Measurements from ENCODE around the gene ZIC2. TPM values are rescaled to one million over a fixed set of nuclear protein-coding genes. Genes with fewer than 3 reads are reported as not detected.
"Not testable (repeated sequence)": the region's sequence is repeated elsewhere in the genome, so short reads cannot be mapped to it uniquely, and the experiment has no call there.

ZIC2 gene
- total RNA-seq, 1 donor = not detected

DNA sequence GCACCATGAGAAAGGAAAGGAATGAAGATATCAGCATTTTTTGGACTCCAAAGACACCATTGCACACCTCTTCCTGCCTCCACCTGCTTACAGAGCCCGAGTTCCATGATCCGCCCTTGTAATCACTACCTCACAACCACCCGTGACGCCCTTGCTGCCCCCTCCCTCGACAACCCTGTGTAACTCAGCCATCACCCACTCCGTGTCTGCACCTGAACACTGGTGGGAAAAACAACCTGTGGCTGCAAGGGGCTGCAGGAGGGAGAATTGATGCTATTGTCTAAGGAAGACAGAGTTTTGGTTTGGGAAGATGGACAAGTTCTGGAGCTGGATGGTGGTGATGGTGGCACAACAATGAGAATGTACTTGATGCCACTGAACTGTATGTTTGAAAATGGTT lies 37.0 kb upstream of the ZIC2 start:
- no peak for DNase-seq (ENCODE audit: low read depth)
- TF ChIP-seq, protein P1, sequence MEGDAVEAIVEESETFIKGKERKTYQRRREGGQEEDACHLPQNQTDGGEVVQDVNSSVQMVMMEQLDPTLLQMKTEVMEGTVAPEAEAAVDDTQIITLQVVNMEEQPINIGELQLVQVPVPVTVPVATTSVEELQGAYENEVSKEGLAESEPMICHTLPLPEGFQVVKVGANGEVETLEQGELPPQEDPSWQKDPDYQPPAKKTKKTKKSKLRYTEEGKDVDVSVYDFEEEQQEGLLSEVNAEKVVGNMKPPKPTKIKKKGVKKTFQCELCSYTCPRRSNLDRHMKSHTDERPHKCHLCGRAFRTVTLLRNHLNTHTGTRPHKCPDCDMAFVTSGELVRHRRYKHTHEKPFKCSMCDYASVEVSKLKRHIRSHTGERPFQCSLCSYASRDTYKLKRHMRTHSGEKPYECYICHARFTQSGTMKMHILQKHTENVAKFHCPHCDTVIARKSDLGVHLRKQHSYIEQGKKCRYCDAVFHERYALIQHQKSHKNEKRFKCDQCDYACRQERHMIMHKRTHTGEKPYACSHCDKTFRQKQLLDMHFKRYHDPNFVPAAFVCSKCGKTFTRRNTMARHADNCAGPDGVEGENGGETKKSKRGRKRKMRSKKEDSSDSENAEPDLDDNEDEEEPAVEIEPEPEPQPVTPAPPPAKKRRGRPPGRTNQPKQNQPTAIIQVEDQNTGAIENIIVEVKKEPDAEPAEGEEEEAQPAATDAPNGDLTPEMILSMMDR (IDR thresholded peaks at IDR 0.05; ENCODE audit: insufficient read depth, low read depth, low read length) = no peak
- no peak overlapping the region for H3K4me3 ChIP-seq (ENCODE audit: low read depth, low read length)

- not testable (repeated sequence) for DNase-seq (ENCODE audit: low read depth); H3K4me3 ChIP-seq (ENCODE audit: low read depth, low read length)
Measured at GRCh38 chr13:99945515-99945914, 36.1 kb upstream of the ZIC2 start.

DNA sequence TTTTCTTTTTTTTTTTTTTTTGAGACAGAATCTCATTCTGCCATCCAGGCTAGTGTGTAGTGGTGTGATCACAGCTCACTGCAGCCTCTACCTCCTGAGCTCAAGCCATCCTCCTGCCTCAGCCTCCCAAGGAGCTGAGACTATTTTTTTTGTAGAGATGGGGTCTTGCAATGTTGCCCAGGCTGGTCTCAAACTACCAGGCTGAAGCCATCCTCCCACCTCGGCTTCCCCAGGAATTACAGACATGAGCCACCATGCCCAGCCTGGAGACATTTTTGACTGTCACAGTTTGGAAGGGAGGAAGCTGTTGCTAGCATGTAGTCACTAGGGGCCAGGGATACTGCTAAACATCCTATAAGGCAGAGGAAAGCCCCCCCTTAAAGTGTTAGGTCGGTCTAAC lies 33.9 kb upstream of the ZIC2 start:
- H3K4me3 ChIP-seq (ENCODE audit: low read depth, low read length) = no peak overlapping the region
- TF ChIP-seq, protein P1 (IDR thresholded peaks at IDR 0.05; ENCODE audit: insufficient read depth, low read depth, low read length) = no peak
- no peak for DNase-seq (ENCODE audit: low read depth)

DNA sequence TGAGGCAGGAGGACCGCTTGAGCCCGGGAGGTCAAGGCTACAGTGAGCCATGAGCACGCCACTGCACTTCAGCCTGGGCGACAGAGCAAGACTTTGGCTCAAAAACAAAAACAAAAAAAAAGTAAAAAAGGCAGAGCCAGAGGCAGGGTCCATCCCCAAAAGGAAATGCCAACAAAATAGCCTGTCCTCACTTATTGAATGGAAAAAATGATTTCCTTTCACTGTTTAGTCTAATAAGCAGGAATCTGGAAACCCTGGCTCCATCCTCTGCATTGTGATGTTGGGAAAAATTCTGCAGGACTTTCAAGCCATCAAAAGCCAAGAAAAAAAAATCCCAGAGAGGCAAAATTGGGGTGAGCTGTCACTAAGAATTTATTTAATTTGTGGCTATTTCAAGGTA lies 33.2 kb upstream of the ZIC2 start:
- TF ChIP-seq, protein P1 (IDR thresholded peaks at IDR 0.05; ENCODE audit: insufficient read depth, low read depth, low read length) = no peak
- no peak overlapping the region for H3K4me3 ChIP-seq (ENCODE audit: low read depth, low read length)
- no peak for DNase-seq (ENCODE audit: low read depth)

DNA sequence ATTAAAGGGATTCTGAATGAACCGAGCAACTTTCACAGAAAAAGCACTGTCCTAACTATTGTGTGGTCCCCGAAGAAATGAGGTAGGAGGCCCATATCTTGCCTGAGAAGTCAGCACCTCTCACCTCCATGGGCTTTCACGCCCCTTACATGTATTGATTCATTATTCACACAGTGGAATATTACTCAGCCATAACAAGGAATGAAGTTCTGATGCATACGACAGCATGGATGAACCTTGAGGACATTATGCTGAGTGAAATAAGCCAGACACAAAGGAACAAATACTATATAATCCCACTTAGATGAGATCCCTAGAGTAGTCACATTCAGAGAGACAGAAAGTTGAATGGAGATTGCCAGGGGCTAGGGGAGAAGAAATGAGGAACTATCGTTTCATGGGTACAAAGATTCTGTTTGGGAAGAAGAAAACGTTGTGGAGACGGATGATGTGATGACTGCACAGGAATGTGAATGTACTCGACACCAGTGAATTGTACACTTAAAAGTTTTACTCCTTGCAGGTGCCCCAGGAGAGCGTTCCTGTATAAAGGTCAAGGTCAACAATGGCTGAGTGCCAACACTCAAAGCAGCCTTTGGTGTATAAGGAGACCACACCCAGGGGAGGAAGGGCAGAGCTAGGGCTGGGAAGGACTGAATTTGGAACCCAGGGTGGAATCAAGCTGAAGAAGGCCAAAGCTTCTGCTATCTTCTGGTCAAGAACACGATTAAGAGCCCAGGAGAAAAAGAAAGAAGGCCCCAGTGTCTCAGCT lies 32.5 kb upstream of the ZIC2 start:
- no peak overlapping the region for H3K4me3 ChIP-seq (ENCODE audit: low read depth, low read length)
- no peak for DNase-seq (ENCODE audit: low read depth)
- TF ChIP-seq, protein P1 (IDR thresholded peaks at IDR 0.05; ENCODE audit: insufficient read depth, low read depth, low read length) = no peak

GRCh38 chr13:99949679-99950413 lies 31.7 kb upstream of the ZIC2 start:
- H3K4me3 ChIP-seq (ENCODE audit: low read depth, low read length) = no peak overlapping the region
- TF ChIP-seq, protein P1 (IDR thresholded peaks at IDR 0.05; ENCODE audit: insufficient read depth, low read depth, low read length) = no peak
- DNase-seq (ENCODE audit: low read depth) = no peak

DNA sequence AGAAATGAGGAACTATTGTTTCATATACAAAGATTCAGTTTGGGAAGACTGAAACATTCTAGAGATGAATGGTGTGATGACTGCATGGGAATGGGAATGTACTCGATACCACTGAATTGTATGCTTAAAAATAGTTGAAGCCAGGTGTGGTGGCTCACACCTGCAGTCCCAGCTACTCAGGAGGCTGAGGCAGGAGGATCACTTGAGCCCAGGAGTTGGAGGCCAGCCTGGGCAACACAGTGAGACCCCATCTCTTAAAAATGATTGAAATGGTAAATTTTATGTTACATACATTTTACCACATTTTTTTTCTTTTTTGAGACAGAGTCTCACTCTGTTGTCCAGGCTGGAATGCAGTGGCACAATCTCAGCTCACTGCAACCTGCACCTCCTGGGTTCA lies 29.9 kb upstream of the ZIC2 start:
- not testable (repeated sequence) for DNase-seq (ENCODE audit: low read depth); H3K4me3 ChIP-seq (ENCODE audit: low read depth, low read length)

Data from fibroblast of villous mesenchyme (primary cell).